ENCODE data around the gene TADA3. TPM values are rescaled to one million over a fixed set of nuclear protein-coding genes. Genes with fewer than 3 reads are reported as not detected.

The TADA3 gene
- total and polyA plus RNA-seq, 9 of the 15 experiments (the other 6 are each of a cell fraction or from before 2014, with no cell fraction given) = 4.1 to 110 (median 74.8) TPM

DNA sequence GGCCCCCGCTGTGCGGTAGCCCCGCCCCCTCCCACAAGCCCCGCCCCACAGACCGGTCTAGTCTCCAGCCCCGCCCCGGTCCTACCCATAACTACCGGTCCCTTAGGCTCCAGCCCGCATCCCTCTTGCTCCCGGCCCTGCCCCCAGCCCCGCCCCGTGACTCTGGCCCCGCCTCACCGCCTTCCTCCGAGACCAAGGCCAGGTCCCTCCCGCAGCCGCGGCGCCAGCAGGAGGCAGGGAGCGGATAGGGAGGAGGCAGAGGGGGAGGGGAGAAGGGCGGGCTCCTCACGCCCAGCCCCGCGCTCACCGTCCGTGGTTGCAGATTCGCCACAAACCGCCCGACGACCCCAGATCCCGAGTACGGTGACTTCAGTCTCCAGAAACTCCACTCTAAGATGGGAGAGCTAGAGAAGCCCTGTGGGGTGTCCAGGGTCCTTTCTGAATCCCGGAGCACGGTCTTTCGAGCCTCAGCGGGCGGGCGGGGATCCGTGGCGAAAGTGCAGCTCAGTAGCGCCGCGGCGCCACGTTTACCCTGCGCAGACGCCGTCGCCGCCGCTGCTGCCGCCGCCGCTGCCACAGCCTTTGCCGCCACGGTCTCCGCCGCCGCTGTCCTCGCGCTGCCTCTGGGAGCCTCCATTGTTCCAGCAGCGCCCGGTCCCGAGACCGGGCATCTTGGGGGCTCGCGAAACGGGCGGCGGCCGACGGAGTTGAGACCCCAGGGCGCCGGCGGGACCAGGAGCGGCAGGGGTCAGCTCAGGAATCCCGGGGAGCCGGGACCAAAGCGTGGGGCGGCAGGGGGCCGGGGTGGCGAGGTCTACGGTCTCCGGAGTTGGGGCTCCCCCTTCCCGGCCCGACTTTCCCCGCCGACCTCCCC is 60.8 kb downstream of the TADA3 start, which contains the start of gene BRPF1 (continued):
- TF ChIP-seq, protein P1, sequence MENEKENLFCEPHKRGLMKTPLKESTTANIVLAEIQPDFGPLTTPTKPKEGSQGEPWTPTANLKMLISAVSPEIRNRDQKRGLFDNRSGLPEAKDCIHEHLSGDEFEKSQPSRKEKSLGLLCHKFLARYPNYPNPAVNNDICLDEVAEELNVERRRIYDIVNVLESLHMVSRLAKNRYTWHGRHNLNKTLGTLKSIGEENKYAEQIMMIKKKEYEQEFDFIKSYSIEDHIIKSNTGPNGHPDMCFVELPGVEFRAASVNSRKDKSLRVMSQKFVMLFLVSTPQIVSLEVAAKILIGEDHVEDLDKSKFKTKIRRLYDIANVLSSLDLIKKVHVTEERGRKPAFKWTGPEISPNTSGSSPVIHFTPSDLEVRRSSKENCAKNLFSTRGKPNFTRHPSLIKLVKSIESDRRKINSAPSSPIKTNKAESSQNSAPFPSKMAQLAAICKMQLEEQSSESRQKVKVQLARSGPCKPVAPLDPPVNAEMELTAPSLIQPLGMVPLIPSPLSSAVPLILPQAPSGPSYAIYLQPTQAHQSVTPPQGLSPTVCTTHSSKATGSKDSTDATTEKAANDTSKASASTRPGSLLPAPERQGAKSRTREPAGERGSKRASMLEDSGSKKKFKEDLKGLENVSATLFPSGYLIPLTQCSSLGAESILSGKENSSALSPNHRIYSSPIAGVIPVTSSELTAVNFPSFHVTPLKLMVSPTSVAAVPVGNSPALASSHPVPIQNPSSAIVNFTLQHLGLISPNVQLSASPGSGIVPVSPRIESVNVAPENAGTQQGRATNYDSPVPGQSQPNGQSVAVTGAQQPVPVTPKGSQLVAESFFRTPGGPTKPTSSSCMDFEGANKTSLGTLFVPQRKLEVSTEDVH (IDR thresholded peaks at IDR 0.05; ENCODE audit: low read depth, partially characterized antibody) = peak; percentile 70
- TF ChIP-seq MED1 (CRISPR knock-in tag; IDR thresholded peaks at IDR 0.05; ENCODE audit: borderline replicate concordance) = no peak
- TF ChIP-seq ZNF23 (CRISPR knock-in tag; IDR thresholded peaks at IDR 0.05) = no peak
- TF ChIP-seq, protein P2, sequence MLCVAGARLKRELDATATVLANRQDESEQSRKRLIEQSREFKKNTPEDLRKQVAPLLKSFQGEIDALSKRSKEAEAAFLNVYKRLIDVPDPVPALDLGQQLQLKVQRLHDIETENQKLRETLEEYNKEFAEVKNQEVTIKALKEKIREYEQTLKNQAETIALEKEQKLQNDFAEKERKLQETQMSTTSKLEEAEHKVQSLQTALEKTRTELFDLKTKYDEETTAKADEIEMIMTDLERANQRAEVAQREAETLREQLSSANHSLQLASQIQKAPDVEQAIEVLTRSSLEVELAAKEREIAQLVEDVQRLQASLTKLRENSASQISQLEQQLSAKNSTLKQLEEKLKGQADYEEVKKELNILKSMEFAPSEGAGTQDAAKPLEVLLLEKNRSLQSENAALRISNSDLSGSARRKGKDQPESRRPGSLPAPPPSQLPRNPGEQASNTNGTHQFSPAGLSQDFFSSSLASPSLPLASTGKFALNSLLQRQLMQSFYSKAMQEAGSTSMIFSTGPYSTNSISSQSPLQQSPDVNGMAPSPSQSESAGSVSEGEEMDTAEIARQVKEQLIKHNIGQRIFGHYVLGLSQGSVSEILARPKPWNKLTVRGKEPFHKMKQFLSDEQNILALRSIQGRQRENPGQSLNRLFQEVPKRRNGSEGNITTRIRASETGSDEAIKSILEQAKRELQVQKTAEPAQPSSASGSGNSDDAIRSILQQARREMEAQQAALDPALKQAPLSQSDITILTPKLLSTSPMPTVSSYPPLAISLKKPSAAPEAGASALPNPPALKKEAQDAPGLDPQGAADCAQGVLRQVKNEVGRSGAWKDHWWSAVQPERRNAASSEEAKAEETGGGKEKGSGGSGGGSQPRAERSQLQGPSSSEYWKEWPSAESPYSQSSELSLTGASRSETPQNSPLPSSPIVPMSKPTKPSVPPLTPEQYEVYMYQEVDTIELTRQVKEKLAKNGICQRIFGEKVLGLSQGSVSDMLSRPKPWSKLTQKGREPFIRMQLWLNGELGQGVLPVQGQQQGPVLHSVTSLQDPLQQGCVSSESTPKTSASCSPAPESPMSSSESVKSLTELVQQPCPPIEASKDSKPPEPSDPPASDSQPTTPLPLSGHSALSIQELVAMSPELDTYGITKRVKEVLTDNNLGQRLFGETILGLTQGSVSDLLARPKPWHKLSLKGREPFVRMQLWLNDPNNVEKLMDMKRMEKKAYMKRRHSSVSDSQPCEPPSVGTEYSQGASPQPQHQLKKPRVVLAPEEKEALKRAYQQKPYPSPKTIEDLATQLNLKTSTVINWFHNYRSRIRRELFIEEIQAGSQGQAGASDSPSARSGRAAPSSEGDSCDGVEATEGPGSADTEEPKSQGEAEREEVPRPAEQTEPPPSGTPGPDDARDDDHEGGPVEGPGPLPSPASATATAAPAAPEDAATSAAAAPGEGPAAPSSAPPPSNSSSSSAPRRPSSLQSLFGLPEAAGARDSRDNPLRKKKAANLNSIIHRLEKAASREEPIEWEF (CRISPR knock-in tag; IDR thresholded peaks at IDR 0.05) = no peak
- 0 out of 2 replicates have a peak, but pooled peaks have one; percentile 20 for TF ChIP-seq SRSF3 (IDR thresholded peaks at IDR 0.05; ENCODE audit: insufficient read depth, low read length)
- TF ChIP-seq TCF3 (CRISPR knock-in tag; IDR thresholded peaks at IDR 0.05) = 0 out of 2 replicates have a peak, but pooled peaks have one; percentile 11
- TF ChIP-seq EGR1 (conservative IDR thresholded peaks at IDR 0.05) = peak; percentile 76
- peak; percentile 85 for TF ChIP-seq GABPB1 (CRISPR knock-in tag; IDR thresholded peaks at IDR 0.05)
- TF ChIP-seq SPI1 (IDR thresholded peaks at IDR 0.05; ENCODE audit: borderline replicate concordance, low read depth, low read length) = no peak
- TF ChIP-seq NFIX (CRISPR knock-in tag; IDR thresholded peaks at IDR 0.05; ENCODE audit: low read depth) = no peak
- TF ChIP-seq, protein P3, sequence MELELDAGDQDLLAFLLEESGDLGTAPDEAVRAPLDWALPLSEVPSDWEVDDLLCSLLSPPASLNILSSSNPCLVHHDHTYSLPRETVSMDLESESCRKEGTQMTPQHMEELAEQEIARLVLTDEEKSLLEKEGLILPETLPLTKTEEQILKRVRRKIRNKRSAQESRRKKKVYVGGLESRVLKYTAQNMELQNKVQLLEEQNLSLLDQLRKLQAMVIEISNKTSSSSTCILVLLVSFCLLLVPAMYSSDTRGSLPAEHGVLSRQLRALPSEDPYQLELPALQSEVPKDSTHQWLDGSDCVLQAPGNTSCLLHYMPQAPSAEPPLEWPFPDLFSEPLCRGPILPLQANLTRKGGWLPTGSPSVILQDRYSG (tag; conservative IDR thresholded peaks at IDR 0.05; ENCODE audit: low read depth) = 0 out of 2 replicates have a peak, but pooled peaks have one; percentile 69
- TF ChIP-seq ATF7 (IDR thresholded peaks at IDR 0.05) = peak; percentile 83
- no peak for TF ChIP-seq MECOM (CRISPR knock-in tag; IDR thresholded peaks at IDR 0.05)
- peak; percentile 26; the same call in 1 of the 2 replicates for TF ChIP-seq RAD51 (IDR thresholded peaks at IDR 0.05; ENCODE audit: borderline replicate concordance, low read depth)
- TF ChIP-seq RAD21 (CRISPR knock-in tag; conservative IDR thresholded peaks at IDR 0.05 in 1 of 2, IDR thresholded peaks at IDR 0.05 in 1 of 2) = 0 out of 4 replicates have a peak, but pooled peaks of 1 of the 2 experiments have one; percentile 11
- no peak for TF ChIP-seq RBM39 (optimal IDR thresholded peaks at IDR 0.05; ENCODE audit: low read depth, low read length)
- TF ChIP-seq MCM7 (IDR thresholded peaks at IDR 0.05) = no peak
- TF ChIP-seq POLR2A (conservative IDR thresholded peaks at IDR 0.05) = peak; percentile 87
- TF ChIP-seq HDAC3 (IDR thresholded peaks at IDR 0.05; ENCODE audit: borderline replicate concordance, partially characterized antibody) = no peak

Data from K562 (cell line).